ENCODE data around the gene NCOA1. TPM values are rescaled to one million over a fixed set of nuclear protein-coding genes. Genes with fewer than 3 reads are reported as not detected.

NCOA1 gene
- total RNA-seq, 1 experiment from 2014 or later: 11.6 TPM

GRCh38 chr2:24658531-24659202, 167.6 kb downstream of the NCOA1 start:
- H3K36me3 ChIP-seq (ENCODE audit: low read depth): no peaks in the 10 kb centered on the region
- no peak overlapping the region for H2AFZ ChIP-seq
- no peaks in the 10 kb centered on the region for H3K9me2 ChIP-seq (ENCODE audit: insufficient read depth)
- intact Hi-C loops (cut with micrococcal nuclease; ENCODE audit: unreplicated experiment): no loop called here
- no peak overlapping the region for H3K4me3 ChIP-seq
- no peak overlapping the region for H3K27ac ChIP-seq
- ChIA-PET POLR2A (ENCODE audit: unreplicated experiment) (interaction anchor here (0.6 to 0.7 kb wide), 2 partner anchors 18 to 861 kb away, joined by 3 to 4 read pairs; no protein-coding TSS in a partner anchor), CTCF (interaction anchor here (0.6 kb wide), 1 partner anchor 32 kb away, joined by 5 read pairs; no protein-coding TSS in a partner anchor)
- H3K9me3 ChIP-seq (ENCODE audit: insufficient read depth, low read depth): no peaks in the 10 kb centered on the region
- no TSS peak for BruUV-seq (replicated peaks)
- H4K20me1 ChIP-seq (ENCODE audit: insufficient read depth): no peaks in the 10 kb centered on the region
- H3K79me2 ChIP-seq (ENCODE audit: low read depth): no peaks in the 10 kb centered on the region
- no peaks in the 10 kb centered on the region for H3F3A ChIP-seq (ENCODE audit: insufficient read depth, low read depth)
- H3K4me2 ChIP-seq: no peak overlapping the region
- no peaks in the 10 kb centered on the region for H3K4me1 ChIP-seq (replicated peaks; ENCODE audit: insufficient read depth)
- TF ChIP-seq CTCF (conservative IDR thresholded peaks at IDR 0.05): no peak
- no peak for TF ChIP-seq EZH2 (IDR thresholded peaks at IDR 0.05; ENCODE audit: low read depth)
- H3K27me3 ChIP-seq (ENCODE audit: insufficient read depth, low read depth): no peaks in the 10 kb centered on the region
- DNase-seq: no peak

GRCh38 chr2:24659862-24660261, 168.8 kb downstream of the NCOA1 start:
- Histone ChIP-seq H3K4me1 (replicated peaks; ENCODE audit: insufficient read depth) (no peaks in the 10 kb centered on the region), H3K4me3 (no peak overlapping the region), H3K79me2 (ENCODE audit: low read depth) (no peaks in the 10 kb centered on the region), H3K36me3 (ENCODE audit: low read depth) (no peaks in the 10 kb centered on the region), H3F3A (ENCODE audit: insufficient read depth, low read depth) (no peaks in the 10 kb centered on the region), H3K27me3 (ENCODE audit: insufficient read depth, low read depth) (no peaks in the 10 kb centered on the region), H3K4me2 (no peak overlapping the region), H3K9me3 (ENCODE audit: insufficient read depth, low read depth) (no peaks in the 10 kb centered on the region), H3K9me2 (ENCODE audit: insufficient read depth) (no peaks in the 10 kb centered on the region), H3K27ac (no peak overlapping the region), H2AFZ (no peak overlapping the region), H4K20me1 (ENCODE audit: insufficient read depth) (no peaks in the 10 kb centered on the region)
- intact Hi-C loops (cut with micrococcal nuclease; ENCODE audit: unreplicated experiment): no loop called here
- no TSS peak for BruUV-seq (replicated peaks)
- ChIA-PET CTCF (interaction anchor here (0.9 kb wide), 1 partner anchor 83 kb away, joined by 3 read pairs; no protein-coding TSS in a partner anchor), POLR2A (ENCODE audit: unreplicated experiment) (no interaction called here)
- TF ChIP-seq CTCF (conservative IDR thresholded peaks at IDR 0.05): no peak
- no peak for TF ChIP-seq EZH2 (IDR thresholded peaks at IDR 0.05; ENCODE audit: low read depth)
- DNase-seq: no peak

GRCh38 chr2:24667542-24667941, 176.5 kb downstream of the NCOA1 start:
- Histone ChIP-seq H3K9me2 (ENCODE audit: insufficient read depth) (no peaks in the 10 kb centered on the region), H3F3A (ENCODE audit: insufficient read depth, low read depth) (no peaks in the 10 kb centered on the region), H3K4me3 (no peak overlapping the region), H3K9me3 (ENCODE audit: insufficient read depth, low read depth) (no peaks in the 10 kb centered on the region), H3K27ac (no peak overlapping the region), H2AFZ (no peak overlapping the region), H3K4me2 (no peak overlapping the region), H3K27me3 (ENCODE audit: insufficient read depth, low read depth) (no peaks in the 10 kb centered on the region), H3K36me3 (ENCODE audit: low read depth) (no peaks in the 10 kb centered on the region), H4K20me1 (ENCODE audit: insufficient read depth) (no peaks in the 10 kb centered on the region), H3K4me1 (replicated peaks; ENCODE audit: insufficient read depth) (no peaks in the 10 kb centered on the region), H3K79me2 (ENCODE audit: low read depth) (no peaks in the 10 kb centered on the region)
- CTCF ChIA-PET: no interaction called here
- no TSS peak for BruUV-seq (replicated peaks)
- intact Hi-C loops (cut with micrococcal nuclease; ENCODE audit: unreplicated experiment): no loop called here
- no peak for TF ChIP-seq CTCF (conservative IDR thresholded peaks at IDR 0.05)
- no peak for TF ChIP-seq EZH2 (IDR thresholded peaks at IDR 0.05; ENCODE audit: low read depth)
- DNase-seq: no peak
- POLR2A ChIA-PET (ENCODE audit: unreplicated experiment): no interaction called here
